Prostate gland (tissue), 2 donors: ENCODE results near the gene SLAMF1. TPM values are rescaled to one million over a fixed set of nuclear protein-coding genes. Genes with fewer than 3 reads are reported as not detected.

Source experiments
- DNase-seq: peaks from one replicate; pipeline ENCODE4 v3.0.0-alpha.2; 2019; ENCODE audit warnings: low spot score
- H3K27ac ChIP-seq, 2 donors: fragments of 200-600 bp; sonication (generic); 2 replicates each; pipeline ENCODE4 v1.5.1; 2017 to 2019
- H3K27me3 ChIP-seq: fragments of 200-600 bp; sonication (generic); replicated peaks from 2 replicates; pipeline ENCODE4 v1.5.1; 2019; ENCODE audit not compliant: insufficient read depth
- H3K36me3 ChIP-seq, 2 donors: fragments of 200-600 bp; sonication (generic); 1 replicate in 1 of 2; 2 replicates in 1 of 2; pipeline versions ENCODE4 v1.5.1 to v1.8.1; 2017 to 2019
- H3K4me1 ChIP-seq: fragments of 200-600 bp; sonication (generic); replicated peaks from 2 replicates; pipeline ENCODE4 v1.5.1; 2019
- H3K4me3 ChIP-seq, 2 donors: fragments of 200-600 bp; sonication (generic); 2 replicates each; pipeline ENCODE4 v1.5.1; 2017 to 2019
- H3K9me3 ChIP-seq: fragments of 200-600 bp; sonication (generic); 2 replicates; pipeline ENCODE4 v1.5.1; 2017
- POLR2A ChIP-seq: fragments of 450-650 bp; IDR thresholded peaks from one replicate; pipeline ENCODE4 v1.6.1; 2016; ENCODE audit warnings: antibody characterized with exemption, mild to moderate bottlenecking
- POLR2AphosphoS5 ChIP-seq: sonication (generic); formaldehyde crosslinking; IDR thresholded peaks from one replicate; pipeline ENCODE4 v1.6.1; 2017; ENCODE audit warnings: antibody characterized with exemption
- WGBS: methylation state at CpG from one replicate; pipeline ENCODE4 v1.1.5; 2018; 5-methylcytosine and 5-hydroxymethylcytosine counted together
- intact Hi-C: fragments of 100-400 bp; cut with DNase I; formaldehyde crosslinking; loops from one replicate; pipeline ENCODE4 v1.14.2; 2022
- total RNA-seq, 2 donors: library from RNA; depleted of rRNA; stranded (reverse); fragments of >200 nt; gene quantifications; one replicate each; pipeline ENCODE4 v1.1.0, GENCODE V29; 2016
- TF ChIP-seq, protein P1 (sequence below), 4 experiments: fragments of 200-600 bp in 2 of 4; fragments of 450-650 bp in 2 of 4; sonication (generic) in 2 of 4; IDR thresholded peaks; 1 replicate in 3 of 4; 2 replicates in 1 of 4; pipeline ENCODE4 v1.5.1; 2016 to 2019; ENCODE audit warnings: antibody characterized with exemption in 4 of 4, mild to moderate bottlenecking in 2 of 4, moderate library complexity in 2 of 4

Gene SLAMF1
- total RNA-seq, 2 donors from 2014 or later = 0.17 to 0.36 TPM

GRCh38 chr1:160580221-160580812 is 66.5 kb downstream of the SLAMF1 start:
- intact Hi-C loops = no loop called here
- no peaks in the 10 kb centered on the region for H3K4me1 ChIP-seq

GRCh38 chr1:160579216-160579701 is 67.6 kb downstream of the SLAMF1 start, which contains the start of gene CD84:
Gene CD84 (minus strand): TSS chr1:160579496. CDS start chr1:160579437, 59 bp downstream.
- H3K4me1 ChIP-seq = no peaks in the 10 kb centered on the region
- TF ChIP-seq POLR2A (no peak), POLR2AphosphoS5 (no peak)
- TF ChIP-seq, protein P1, sequence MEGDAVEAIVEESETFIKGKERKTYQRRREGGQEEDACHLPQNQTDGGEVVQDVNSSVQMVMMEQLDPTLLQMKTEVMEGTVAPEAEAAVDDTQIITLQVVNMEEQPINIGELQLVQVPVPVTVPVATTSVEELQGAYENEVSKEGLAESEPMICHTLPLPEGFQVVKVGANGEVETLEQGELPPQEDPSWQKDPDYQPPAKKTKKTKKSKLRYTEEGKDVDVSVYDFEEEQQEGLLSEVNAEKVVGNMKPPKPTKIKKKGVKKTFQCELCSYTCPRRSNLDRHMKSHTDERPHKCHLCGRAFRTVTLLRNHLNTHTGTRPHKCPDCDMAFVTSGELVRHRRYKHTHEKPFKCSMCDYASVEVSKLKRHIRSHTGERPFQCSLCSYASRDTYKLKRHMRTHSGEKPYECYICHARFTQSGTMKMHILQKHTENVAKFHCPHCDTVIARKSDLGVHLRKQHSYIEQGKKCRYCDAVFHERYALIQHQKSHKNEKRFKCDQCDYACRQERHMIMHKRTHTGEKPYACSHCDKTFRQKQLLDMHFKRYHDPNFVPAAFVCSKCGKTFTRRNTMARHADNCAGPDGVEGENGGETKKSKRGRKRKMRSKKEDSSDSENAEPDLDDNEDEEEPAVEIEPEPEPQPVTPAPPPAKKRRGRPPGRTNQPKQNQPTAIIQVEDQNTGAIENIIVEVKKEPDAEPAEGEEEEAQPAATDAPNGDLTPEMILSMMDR (IDR thresholded peaks at IDR 0.05) = no peak
- intact Hi-C loops = no loop called here
- no peak for DNase-seq
- H3K9me3 ChIP-seq = no peaks in the 10 kb centered on the region
- 48% methylated on average over 3 of the region's 3 CpGs for WGBS
- peak within 1 kb of the TSS in 1 of 2 donors; percentile 2 for H3K4me3 ChIP-seq
- no peaks in the 10 kb centered on the region for H3K36me3 ChIP-seq
- no peaks in the 10 kb centered on the region for H3K27me3 ChIP-seq
- no peak within 1 kb of the TSS for H3K27ac ChIP-seq

More at GRCh38 chr1:160580221-160580812, 66.5 kb downstream of the SLAMF1 start:
- H3K36me3 ChIP-seq = no peaks in the 10 kb centered on the region
- H3K9me3 ChIP-seq = no peaks in the 10 kb centered on the region
- no peaks in the 10 kb centered on the region for H3K27me3 ChIP-seq
- whole genome bisulfite sequencing = 56% methylated on average over 1 of the region's 1 CpG
- no peak for TF ChIP-seq POLR2AphosphoS5
- TF ChIP-seq POLR2A = no peak
- TF ChIP-seq, protein P1 (IDR thresholded peaks at IDR 0.05) = no peak
- H3K27ac ChIP-seq = no peak overlapping the region
- H3K4me3 ChIP-seq = no peak overlapping the region
- DNase-seq = no peak

GRCh38 chr1:160578525-160579191 is 68.2 kb downstream of the SLAMF1 start:
- peak overlapping the region in 1 of 2 donors; percentile 2 for H3K4me3 ChIP-seq
- WGBS = 22% methylated on average over 3 of the region's 3 CpGs
- H3K4me1 ChIP-seq = no peaks in the 10 kb centered on the region
- TF ChIP-seq, protein P1 (IDR thresholded peaks at IDR 0.05) = no peak
- no peaks in the 10 kb centered on the region for H3K36me3 ChIP-seq
- H3K9me3 ChIP-seq = no peaks in the 10 kb centered on the region
- DNase-seq = no peak
- no peaks in the 10 kb centered on the region for H3K27me3 ChIP-seq
- intact Hi-C loops = no loop called here
- H3K27ac ChIP-seq = no peak overlapping the region

- TF ChIP-seq POLR2A (no peak), POLR2AphosphoS5 (no peak)
- TF ChIP-seq, protein P1 (IDR thresholded peaks at IDR 0.05) = no peak
- WGBS = 62% methylated on average over 3 of the region's 3 CpGs
- DNase-seq = no peak
- Histone ChIP-seq H3K27ac (no peak overlapping the region), H3K4me1 (no peaks in the 10 kb centered on the region), H3K9me3 (no peaks in the 10 kb centered on the region), H3K36me3 (no peaks in the 10 kb centered on the region), H3K4me3 (no peak overlapping the region), H3K27me3 (no peaks in the 10 kb centered on the region)
- intact Hi-C loops = no loop called here
Measured at GRCh38 chr1:160578175-160578524, 68.7 kb downstream of the SLAMF1 start.

- TF ChIP-seq, protein P1 (IDR thresholded peaks at IDR 0.05) = no peak
- TF ChIP-seq POLR2AphosphoS5 (no peak), POLR2A (no peak)
- H3K4me3 ChIP-seq = no peak overlapping the region
- DNase-seq = no peak
- H3K27ac ChIP-seq = no peak overlapping the region
- H3K4me1 ChIP-seq = no peaks in the 10 kb centered on the region
- H3K9me3 ChIP-seq = no peaks in the 10 kb centered on the region
- H3K36me3 ChIP-seq = no peaks in the 10 kb centered on the region
- intact Hi-C loops = no loop called here
- WGBS = 63% methylated on average over 2 of the region's 2 CpGs
- H3K27me3 ChIP-seq = no peaks in the 10 kb centered on the region
Measured at GRCh38 chr1:160577671-160578070, 69.2 kb downstream of the SLAMF1 start.
